Measurements from ENCODE around the gene LYPLA2. TPM values are rescaled to one million over a fixed set of nuclear protein-coding genes. Genes with fewer than 3 reads are reported as not detected.

Gene LYPLA2
- 21.2 and 45.5 TPM in 2 replicates for total RNA-seq (ENCODE audit: low replicate concordance)

GRCh38 chr1:23790696-23791515 is at the start of gene LYPLA2:
LYPLA2 (plus strand) TSS chr1:23791145; CDS start chr1:23792683, 1,538 bp downstream.

GRCh38 chr1:23743287-23744152 is 47.4 kb upstream of the LYPLA2 start, which contains the start of gene ELOA:
ELOA (plus strand) TSS chr1:23743471; CDS start chr1:23743504, 33 bp downstream.

GRCh38 chr1:23777979-23778814 is 12.7 kb upstream of the LYPLA2 start, which contains the start of gene PITHD1:
PITHD1 (plus strand) TSS chr1:23778418; CDS start chr1:23778516, 98 bp downstream.

GRCh38 chr1:23800400-23801337 is 9.7 kb downstream of the LYPLA2 start, which contains the start of gene GALE:
GALE (minus strand) TSS chr1:23800754; CDS start chr1:23799007, 1,747 bp downstream.

GRCh38 chr1:23825076-23825761 is 34.3 kb downstream of the LYPLA2 start, which contains the start of gene HMGCL:
HMGCL (minus strand) TSS chr1:23825429; CDS start chr1:23825415, 14 bp downstream.

Other genes with a start within 250 kb of the LYPLA2 start
- 12.9 and 509 TPM in 2 replicates for gene ID3, start 231.6 kb upstream of the LYPLA2 start, total RNA-seq (ENCODE audit: low replicate concordance)
- 1,088 and 1,595 TPM in 2 replicates for gene RPL11, start 99.3 kb upstream of the LYPLA2 start, total RNA-seq (ENCODE audit: low replicate concordance)
- 7.3 and 19.5 TPM in 2 replicates for gene ELOA, start 47.7 kb upstream of the LYPLA2 start, total RNA-seq (ENCODE audit: low replicate concordance)
- 29.8 and 30.2 TPM in 2 replicates for gene PITHD1, start 12.7 kb upstream of the LYPLA2 start, total RNA-seq (ENCODE audit: low replicate concordance)
- 8.0 and 27.4 TPM in 2 replicates for gene GALE, start 9.6 kb downstream of the LYPLA2 start, total RNA-seq (ENCODE audit: low replicate concordance)
- gene HMGCL, start 34.3 kb downstream of the LYPLA2 start, total RNA-seq (ENCODE audit: low replicate concordance): 48.9 and 51.7 TPM in 2 replicates
- 12.4 and 14.4 TPM in 2 replicates for gene FUCA1, start 77.1 kb downstream of the LYPLA2 start, total RNA-seq (ENCODE audit: low replicate concordance)
- not detected in 2 replicates for gene CNR2, start 122.2 kb downstream of the LYPLA2 start, total RNA-seq (ENCODE audit: low replicate concordance)
- 75.7 and 120 TPM in 2 replicates for gene PNRC2, start 168.7 kb downstream of the LYPLA2 start, total RNA-seq (ENCODE audit: low replicate concordance)
- 73.3 and 153 TPM in 2 replicates for gene SRSF10, start 189.2 kb downstream of the LYPLA2 start, total RNA-seq (ENCODE audit: low replicate concordance)